ENCODE measurements around the gene NMNAT3.
"Not testable (repeated sequence)": the region's sequence is repeated elsewhere in the genome, so short reads cannot be mapped to it uniquely, and the experiment has no call there.

Gene NMNAT3

GRCh38 chr3:139607257-139608107 lies 70.3 kb downstream of the NMNAT3 start:
- Histone ChIP-seq H3K36me3 (ENCODE audit: control insufficient read depth in 4 of 4, insufficient read depth in 4 of 4, low read length in 3 of 4) (no peaks in the 10 kb centered on the region), H3K9me3 (ENCODE audit: control extremely low read depth in 1 of 5, control insufficient read depth in 4 of 5, insufficient read depth in 2 of 5, low read depth in 1 of 5, low read length in 4 of 5) (no peaks in the 10 kb centered on the region), H3K27ac (ENCODE audit: insufficient read depth in 1 of 2, low read depth in 1 of 2, low read length in 2 of 2, poor library complexity in 1 of 2, severe bottlenecking in 2 of 2) (no peak overlapping the region), H3K27me3 (replicated peaks in 2 of 5; ENCODE audit: control insufficient read depth in 4 of 5, insufficient read depth in 5 of 5, low read length in 4 of 5) (no peaks in the 10 kb centered on the region), H3K4me3 (ENCODE audit: control insufficient read depth in 1 of 7, extremely low read depth in 1 of 7, insufficient read depth in 4 of 7, low read depth in 2 of 7, low read length in 6 of 7) (no peak overlapping the region), H3K4me1 (ENCODE audit: control extremely low read depth in 1 of 4, control insufficient read depth in 4 of 4, insufficient read depth in 4 of 4, low read length in 3 of 4) (no peaks in the 10 kb centered on the region)
- no CpG with 5 or more reads among the region's 2 CpGs for WGBS (ENCODE audit: insufficient coverage)
- DNase-seq: no peak
- CTCF ChIA-PET: no interaction called here
- POLR2A ChIA-PET: no interaction called here

DNA sequence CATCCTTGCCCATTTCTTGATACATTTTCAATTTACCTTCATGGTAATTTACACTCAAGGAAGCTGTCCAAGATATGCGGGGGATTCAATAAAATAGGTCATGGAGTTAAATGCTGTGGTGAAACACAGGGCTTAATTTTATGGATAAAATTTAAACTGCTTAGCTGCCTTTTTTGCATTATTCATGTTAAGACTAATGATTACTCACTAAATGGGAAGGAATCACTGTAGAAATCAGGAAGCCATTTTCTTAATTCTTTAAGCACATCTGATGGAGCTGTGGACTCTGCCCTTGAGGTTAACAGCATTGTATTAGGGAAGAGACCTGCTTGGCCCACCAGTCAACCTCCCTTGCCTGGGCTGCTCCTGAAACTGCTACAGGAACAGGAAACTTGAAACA lies 75.8 kb downstream of the NMNAT3 start:
- no CpG with 5 or more reads among the region's 1 CpG for WGBS (ENCODE audit: insufficient coverage)
- CTCF ChIA-PET: no interaction called here
- Histone ChIP-seq H3K27ac (ENCODE audit: insufficient read depth in 1 of 2, low read depth in 1 of 2, low read length in 2 of 2, poor library complexity in 1 of 2, severe bottlenecking in 2 of 2) (no peak overlapping the region), H3K4me3 (ENCODE audit: control insufficient read depth in 1 of 7, extremely low read depth in 1 of 7, insufficient read depth in 4 of 7, low read depth in 2 of 7, low read length in 6 of 7) (no peak overlapping the region), H3K9me3 (ENCODE audit: control extremely low read depth in 1 of 5, control insufficient read depth in 4 of 5, insufficient read depth in 2 of 5, low read depth in 1 of 5, low read length in 4 of 5) (no peaks in the 10 kb centered on the region), H3K4me1 (ENCODE audit: control extremely low read depth in 1 of 4, control insufficient read depth in 4 of 4, insufficient read depth in 4 of 4, low read length in 3 of 4) (peaks cover 0 to 2% (median 0%) of the 10 kb centered on the region in 4 experiments), H3K36me3 (ENCODE audit: control insufficient read depth in 4 of 4, insufficient read depth in 4 of 4, low read length in 3 of 4) (no peaks in the 10 kb centered on the region), H3K27me3 (replicated peaks in 2 of 5; ENCODE audit: control insufficient read depth in 4 of 5, insufficient read depth in 5 of 5, low read length in 4 of 5) (no peaks in the 10 kb centered on the region)
- no peak for DNase-seq
- POLR2A ChIA-PET: interaction anchor here (0.6 kb wide), 1 partner anchor 28 kb away, joined by 3 read pairs; no protein-coding TSS in a partner anchor

DNA sequence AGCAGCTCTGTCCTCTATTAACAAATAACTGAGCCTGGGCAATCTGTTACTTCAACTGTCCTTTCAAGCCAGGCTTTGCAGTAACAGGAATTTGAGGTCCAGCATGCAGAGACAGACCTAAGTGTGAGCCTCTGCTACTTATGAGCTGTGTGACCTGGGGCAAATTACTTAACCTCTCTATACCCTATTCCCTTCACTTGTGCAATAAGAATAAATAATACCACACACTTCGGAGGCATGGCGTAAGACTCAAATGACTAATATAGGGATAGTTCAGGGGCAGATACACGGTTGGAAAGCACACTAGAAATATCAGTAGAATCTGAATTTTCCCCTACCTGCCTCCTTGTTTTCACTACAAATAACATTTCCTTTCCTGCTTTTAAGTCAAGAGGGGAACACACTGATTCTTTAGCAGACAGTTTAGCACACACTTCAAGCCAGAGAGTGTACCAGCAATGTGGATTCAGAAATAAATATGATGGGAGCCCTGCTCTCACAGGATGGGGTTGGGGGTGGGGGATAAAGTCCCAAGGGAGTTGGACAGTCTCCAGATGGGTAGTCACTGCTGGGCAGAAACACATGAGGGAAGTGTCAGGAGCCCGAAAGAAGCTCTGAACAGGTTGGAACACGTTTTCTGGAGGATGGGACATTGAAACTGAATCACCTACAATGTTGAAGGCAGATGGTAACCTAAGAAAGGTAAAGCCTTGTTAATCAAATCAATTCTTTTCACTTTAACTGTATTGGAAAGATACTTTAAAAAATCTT lies 76.4 kb downstream of the NMNAT3 start:
- Histone ChIP-seq H3K4me3 (ENCODE audit: control insufficient read depth in 1 of 7, extremely low read depth in 1 of 7, insufficient read depth in 4 of 7, low read depth in 2 of 7, low read length in 6 of 7) (no peak overlapping the region), H3K27ac (ENCODE audit: insufficient read depth in 1 of 2, low read depth in 1 of 2, low read length in 2 of 2, poor library complexity in 1 of 2, severe bottlenecking in 2 of 2) (no peak overlapping the region), H3K9me3 (ENCODE audit: control extremely low read depth in 1 of 5, control insufficient read depth in 4 of 5, insufficient read depth in 2 of 5, low read depth in 1 of 5, low read length in 4 of 5) (no peaks in the 10 kb centered on the region), H3K36me3 (ENCODE audit: control insufficient read depth in 4 of 4, insufficient read depth in 4 of 4, low read length in 3 of 4) (no peaks in the 10 kb centered on the region), H3K4me1 (ENCODE audit: control extremely low read depth in 1 of 4, control insufficient read depth in 4 of 4, insufficient read depth in 4 of 4, low read length in 3 of 4) (peaks cover 0 to 2% (median 0%) of the 10 kb centered on the region in 4 experiments), H3K27me3 (replicated peaks in 2 of 5; ENCODE audit: control insufficient read depth in 4 of 5, insufficient read depth in 5 of 5, low read length in 4 of 5) (no peaks in the 10 kb centered on the region)
- CTCF ChIA-PET: interaction anchor here (2.0 kb wide), 1 partner anchor 14 kb away, joined by 5 read pairs; no protein-coding TSS in a partner anchor
- no peak for DNase-seq
- no CpG with 5 or more reads among the region's 5 CpGs for WGBS (ENCODE audit: insufficient coverage)
- POLR2A ChIA-PET: no interaction called here

DNA sequence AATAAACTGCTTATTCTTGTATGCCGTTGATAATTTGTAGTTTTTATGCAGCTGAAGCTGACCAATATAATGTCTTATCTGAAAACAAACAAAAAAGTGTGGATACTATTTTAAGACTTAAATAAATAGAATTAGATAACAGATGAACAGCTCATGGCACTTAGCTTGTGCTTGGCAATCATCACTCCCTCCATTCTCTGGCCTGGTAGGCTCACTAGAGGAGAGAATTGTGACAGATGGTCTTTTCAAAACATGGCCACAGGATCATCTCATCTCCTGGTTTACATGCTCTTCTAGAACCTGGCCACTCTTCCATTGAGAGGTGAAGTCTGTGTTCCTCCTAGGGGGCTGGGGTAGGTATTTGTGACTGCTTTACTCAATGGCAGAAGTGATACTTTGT lies 79.8 kb downstream of the NMNAT3 start:
- Histone ChIP-seq H3K27ac (ENCODE audit: insufficient read depth in 1 of 2, low read depth in 1 of 2, low read length in 2 of 2, poor library complexity in 1 of 2, severe bottlenecking in 2 of 2) (no peak overlapping the region), H3K36me3 (ENCODE audit: control insufficient read depth in 4 of 4, insufficient read depth in 4 of 4, low read length in 3 of 4) (no peaks in the 10 kb centered on the region), H3K4me3 (ENCODE audit: control insufficient read depth in 1 of 7, extremely low read depth in 1 of 7, insufficient read depth in 4 of 7, low read depth in 2 of 7, low read length in 6 of 7) (no peak overlapping the region), H3K9me3 (ENCODE audit: control extremely low read depth in 1 of 5, control insufficient read depth in 4 of 5, insufficient read depth in 2 of 5, low read depth in 1 of 5, low read length in 4 of 5) (no peaks in the 10 kb centered on the region), H3K4me1 (ENCODE audit: control extremely low read depth in 1 of 4, control insufficient read depth in 4 of 4, insufficient read depth in 4 of 4, low read length in 3 of 4) (peaks cover 0 to 2% (median 0%) of the 10 kb centered on the region in 4 experiments), H3K27me3 (replicated peaks in 2 of 5; ENCODE audit: control insufficient read depth in 4 of 5, insufficient read depth in 5 of 5, low read length in 4 of 5) (no peaks in the 10 kb centered on the region)
- WGBS (ENCODE audit: insufficient coverage): no CpG with 5 or more reads among the region's 1 CpG
- DNase-seq: no peak
- ChIA-PET CTCF (no interaction called here), POLR2A (no interaction called here)

DNA sequence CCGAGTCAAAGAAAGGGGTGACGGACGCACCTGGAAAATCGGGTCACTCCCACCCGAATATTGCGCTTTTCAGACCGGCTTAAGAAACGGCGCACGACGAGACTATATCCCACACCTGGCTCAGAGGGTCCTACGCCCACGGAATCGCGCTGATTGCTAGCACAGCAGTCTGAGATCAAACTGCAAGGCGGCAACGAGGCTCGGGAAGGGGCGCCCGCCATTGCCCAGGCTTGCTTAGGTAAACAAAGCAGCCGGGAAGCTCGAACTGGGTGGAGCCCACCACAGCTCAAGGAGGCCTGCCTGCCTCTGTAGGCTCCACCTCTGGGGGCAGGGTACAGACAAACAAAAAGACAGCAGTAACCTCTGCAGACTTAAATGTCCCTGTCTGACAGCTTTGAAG lies 86.6 kb downstream of the NMNAT3 start:
- POLR2A ChIA-PET; H3K27ac ChIP-seq (ENCODE audit: insufficient read depth in 1 of 2, low read depth in 1 of 2, low read length in 2 of 2, poor library complexity in 1 of 2, severe bottlenecking in 2 of 2); H3K4me1 ChIP-seq (ENCODE audit: control extremely low read depth in 1 of 4, control insufficient read depth in 4 of 4, insufficient read depth in 4 of 4, low read length in 3 of 4); H3K36me3 ChIP-seq (ENCODE audit: control insufficient read depth in 4 of 4, insufficient read depth in 4 of 4, low read length in 3 of 4); DNase-seq; H3K9me3 ChIP-seq (ENCODE audit: control extremely low read depth in 1 of 5, control insufficient read depth in 4 of 5, insufficient read depth in 2 of 5, low read depth in 1 of 5, low read length in 4 of 5); CTCF ChIA-PET; H3K4me3 ChIP-seq (ENCODE audit: control insufficient read depth in 1 of 7, extremely low read depth in 1 of 7, insufficient read depth in 4 of 7, low read depth in 2 of 7, low read length in 6 of 7); H3K27me3 ChIP-seq (replicated peaks in 2 of 5; ENCODE audit: control insufficient read depth in 4 of 5, insufficient read depth in 5 of 5, low read length in 4 of 5): not testable (repeated sequence)
- no CpG with 5 or more reads among the region's 22 CpGs for WGBS (ENCODE audit: insufficient coverage)

GRCh38 chr3:139588450-139588849 lies 89.3 kb downstream of the NMNAT3 start:
- Histone ChIP-seq H3K9me3 (ENCODE audit: control extremely low read depth in 1 of 5, control insufficient read depth in 4 of 5, insufficient read depth in 2 of 5, low read depth in 1 of 5, low read length in 4 of 5) (no peaks in the 10 kb centered on the region), H3K27ac (ENCODE audit: insufficient read depth in 1 of 2, low read depth in 1 of 2, low read length in 2 of 2, poor library complexity in 1 of 2, severe bottlenecking in 2 of 2) (no peak overlapping the region), H3K36me3 (ENCODE audit: control insufficient read depth in 4 of 4, insufficient read depth in 4 of 4, low read length in 3 of 4) (no peaks in the 10 kb centered on the region), H3K4me1 (ENCODE audit: control extremely low read depth in 1 of 4, control insufficient read depth in 4 of 4, insufficient read depth in 4 of 4, low read length in 3 of 4) (no peaks in the 10 kb centered on the region), H3K27me3 (replicated peaks in 2 of 5; ENCODE audit: control insufficient read depth in 4 of 5, insufficient read depth in 5 of 5, low read length in 4 of 5) (no peaks in the 10 kb centered on the region), H3K4me3 (ENCODE audit: control insufficient read depth in 1 of 7, extremely low read depth in 1 of 7, insufficient read depth in 4 of 7, low read depth in 2 of 7, low read length in 6 of 7) (no peak overlapping the region)
- WGBS (ENCODE audit: insufficient coverage): 100% methylated on average over 1 of the region's 4 CpGs
- ChIA-PET CTCF (interaction anchor here (1.0 to 1.2 kb wide), 2 partner anchors 13 to 285 kb away, joined by 3 read pairs; no protein-coding TSS in a partner anchor), POLR2A (no interaction called here)
- peak in 2 of 3 donors; percentile 44 to 46 for DNase-seq

DNA sequence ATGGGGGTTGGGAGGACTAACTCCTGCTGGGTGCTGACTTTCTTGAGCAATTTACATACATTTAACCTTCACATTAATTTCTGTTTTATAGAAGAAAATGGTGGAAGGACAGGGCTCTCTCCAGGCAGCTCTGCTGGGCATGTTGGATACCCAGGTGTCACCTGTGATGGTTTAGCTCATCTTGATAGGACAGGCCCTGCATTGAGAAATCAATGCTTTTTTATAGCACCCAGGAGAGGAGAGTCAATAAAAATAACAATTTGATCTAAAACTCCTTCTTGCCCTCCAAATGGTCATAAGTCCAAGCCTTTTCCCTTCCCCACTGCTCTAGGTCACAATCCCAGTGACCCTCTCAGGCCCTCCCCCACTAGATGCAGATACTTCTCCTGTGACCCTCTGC lies 90.0 kb downstream of the NMNAT3 start:
- DNase-seq: no peak
- CTCF ChIA-PET: interaction anchor here (0.8 to 1.5 kb wide), 2 partner anchors 12 to 27 kb away, joined by 3 to 5 read pairs; no protein-coding TSS in a partner anchor
- no peaks in the 10 kb centered on the region for H3K9me3 ChIP-seq (ENCODE audit: control extremely low read depth in 1 of 5, control insufficient read depth in 4 of 5, insufficient read depth in 2 of 5, low read depth in 1 of 5, low read length in 4 of 5)
- no peak overlapping the region for H3K4me3 ChIP-seq (ENCODE audit: control insufficient read depth in 1 of 7, extremely low read depth in 1 of 7, insufficient read depth in 4 of 7, low read depth in 2 of 7, low read length in 6 of 7)
- POLR2A ChIA-PET: no interaction called here
- no peaks in the 10 kb centered on the region for H3K36me3 ChIP-seq (ENCODE audit: control insufficient read depth in 4 of 4, insufficient read depth in 4 of 4, low read length in 3 of 4)
- no peak overlapping the region for H3K27ac ChIP-seq (ENCODE audit: insufficient read depth in 1 of 2, low read depth in 1 of 2, low read length in 2 of 2, poor library complexity in 1 of 2, severe bottlenecking in 2 of 2)
- H3K4me1 ChIP-seq (ENCODE audit: control extremely low read depth in 1 of 4, control insufficient read depth in 4 of 4, insufficient read depth in 4 of 4, low read length in 3 of 4): no peaks in the 10 kb centered on the region
- H3K27me3 ChIP-seq (replicated peaks in 2 of 5; ENCODE audit: control insufficient read depth in 4 of 5, insufficient read depth in 5 of 5, low read length in 4 of 5): no peaks in the 10 kb centered on the region

Measured in common myeloid progenitor, CD34-positive (primary cell).